SKM-1 (cell line): Measurements from ENCODE around the gene C14orf119.
A peak's percentile ranks its signal among the peaks of the same experiment; 100 is the strongest.

Experiments
- DNase-seq: peaks from one replicate; lab custom pipeline; 2025; ENCODE audit not compliant: unreplicated experiment; lab: John Stamatoyannopoulos, UW

The C14orf119 gene

DNA sequence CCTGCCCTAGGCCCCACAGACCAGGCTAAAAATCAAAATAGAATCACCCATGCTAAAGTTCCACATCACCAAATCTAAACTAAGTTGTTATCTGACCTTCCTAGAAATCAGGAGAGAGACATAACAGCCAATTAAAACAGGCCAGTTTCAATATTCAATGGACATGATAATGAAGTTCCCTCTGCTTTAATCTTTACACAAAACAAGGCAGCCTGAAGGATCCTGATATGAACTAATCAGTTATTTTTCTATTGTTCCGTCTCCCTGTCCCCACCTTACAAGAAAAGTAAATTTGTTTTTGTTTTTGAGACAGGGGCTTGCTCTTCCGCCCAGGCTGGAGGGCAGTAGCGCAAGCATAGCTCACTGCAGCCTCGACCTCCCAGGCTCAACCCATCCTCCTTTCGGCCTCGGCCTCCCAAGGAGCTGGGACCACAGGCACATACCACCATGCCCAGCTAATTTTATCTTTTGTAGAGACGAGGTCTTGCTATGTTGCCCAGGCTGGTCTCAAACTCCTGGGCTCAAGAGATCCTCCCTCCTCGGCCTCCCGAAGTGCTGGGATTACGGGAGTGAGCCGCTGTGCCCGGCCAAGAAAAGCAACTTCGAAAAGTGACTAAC lies 29.1 kb downstream of the C14orf119 start:
- DNase-seq: no peak

DNA sequence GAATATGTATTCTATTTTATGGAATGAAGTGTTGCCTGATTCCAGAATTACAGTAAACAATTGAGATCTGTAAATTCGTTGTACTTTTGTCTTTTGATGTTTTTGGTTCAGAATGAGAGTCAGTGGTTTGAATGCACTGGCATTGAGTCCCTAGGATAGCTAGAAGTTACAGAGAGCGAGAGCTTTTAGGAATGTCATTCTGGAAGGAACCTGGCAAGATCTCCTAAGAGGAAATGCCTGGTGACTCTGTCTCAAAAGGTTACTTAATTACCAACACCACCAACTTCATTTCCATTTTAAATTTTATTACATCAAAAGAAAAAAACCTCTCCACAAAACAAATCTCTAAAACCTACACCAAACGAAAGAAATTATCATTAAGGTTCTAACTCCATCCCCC lies 29.7 kb downstream of the C14orf119 start:
- DNase-seq: no peak

DNA sequence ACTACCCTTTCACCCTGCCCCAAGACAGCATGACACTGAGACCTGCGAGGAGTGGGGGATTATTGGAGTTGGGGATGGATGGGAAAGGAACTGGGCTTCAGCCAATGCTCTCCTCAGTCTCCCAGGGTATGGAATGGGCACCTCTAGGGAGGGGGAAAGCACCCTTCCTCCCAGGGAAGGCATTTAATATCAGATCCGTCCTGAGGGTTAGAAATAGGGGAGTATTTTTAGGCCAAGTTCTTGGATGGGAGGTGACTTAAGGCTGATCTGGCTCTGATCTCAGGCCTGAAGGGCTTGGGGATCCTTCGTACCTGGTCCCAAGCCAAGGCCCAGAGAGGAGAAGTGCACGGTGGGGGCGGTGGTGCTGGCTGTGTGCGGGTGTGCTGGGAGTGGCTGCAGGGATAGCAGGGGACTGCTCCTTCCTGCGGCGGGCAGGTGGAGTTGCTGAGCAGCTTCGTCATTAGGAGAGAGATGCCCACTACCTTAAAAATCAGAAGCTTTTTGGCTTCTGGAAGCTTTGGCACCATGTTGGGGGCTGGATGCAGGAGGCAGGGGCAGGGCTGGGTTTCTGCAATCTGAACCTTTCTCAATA lies 30.7 kb downstream of the C14orf119 start:
- DNase-seq: no peak

DNA sequence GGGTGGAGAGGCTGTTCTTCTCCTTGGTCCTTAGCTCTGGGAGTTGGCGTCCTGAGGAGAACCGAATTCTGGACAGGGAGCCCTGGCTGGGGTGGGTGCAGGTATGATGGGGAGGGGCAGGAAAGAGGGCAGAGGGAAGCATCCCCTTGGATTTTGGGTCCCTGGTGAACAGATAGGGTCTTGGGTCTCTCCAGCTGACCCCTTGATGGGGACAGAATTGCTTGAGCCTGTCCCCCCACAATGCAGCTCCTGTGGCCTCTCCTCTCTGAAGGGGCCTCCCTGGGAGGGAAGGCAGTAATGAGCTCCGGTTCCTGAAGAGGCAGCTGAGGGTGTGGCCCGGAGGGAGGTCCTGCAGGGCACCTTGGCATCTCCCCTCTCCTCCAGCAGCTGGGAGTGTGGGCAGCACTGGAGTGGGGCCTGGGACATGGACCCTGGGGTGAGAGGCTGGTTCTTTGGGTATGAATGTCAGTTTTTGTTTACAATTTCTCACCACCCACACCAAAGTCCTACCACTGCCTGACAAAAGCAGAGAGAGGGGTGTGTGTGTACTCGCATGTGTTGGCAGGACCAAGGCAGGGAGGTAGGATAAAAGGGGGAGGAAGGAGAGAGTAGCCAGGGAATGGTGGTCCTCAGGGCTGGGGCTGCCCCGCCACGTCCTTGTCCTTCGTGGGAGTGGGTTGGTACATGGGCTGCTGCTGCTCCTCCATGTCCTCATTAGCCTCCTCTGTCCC lies 31.4 kb downstream of the C14orf119 start:
- DNase-seq: no peak

- no peak for DNase-seq
These were observed 32.6 kb downstream of the C14orf119 start for GRCh38 chr14:23127861-23128260.

GRCh38 chr14:23128969-23129758 lies 33.9 kb downstream of the C14orf119 start:
- DNase-seq: peak; percentile 4

DNA sequence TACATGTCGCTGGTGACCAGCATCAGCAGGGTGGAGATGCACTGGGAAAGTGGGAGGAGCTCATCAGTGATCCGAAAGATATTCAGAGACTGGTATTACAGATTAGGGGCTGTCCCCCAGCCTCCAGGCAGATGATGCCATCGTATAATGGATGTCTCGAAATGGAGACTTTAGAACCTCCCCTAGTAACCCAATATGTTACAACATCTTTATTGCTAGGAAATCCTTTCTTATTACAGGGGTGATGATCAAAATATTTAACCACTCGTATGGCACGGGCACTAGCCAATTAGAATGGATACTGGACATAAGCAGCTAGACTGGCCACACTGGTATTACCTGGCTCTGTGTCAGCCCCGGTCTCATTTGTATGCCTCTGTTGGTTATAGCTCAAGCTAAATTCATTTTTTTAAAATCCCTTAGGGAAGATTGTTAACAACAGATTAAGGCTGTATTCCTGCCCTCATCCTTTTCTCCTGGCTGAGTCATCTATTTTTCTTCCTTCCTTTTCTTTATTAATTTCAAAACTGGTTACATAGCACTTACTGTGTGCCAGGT lies 34.5 kb downstream of the C14orf119 start:
- DNase-seq: no peak

DNA sequence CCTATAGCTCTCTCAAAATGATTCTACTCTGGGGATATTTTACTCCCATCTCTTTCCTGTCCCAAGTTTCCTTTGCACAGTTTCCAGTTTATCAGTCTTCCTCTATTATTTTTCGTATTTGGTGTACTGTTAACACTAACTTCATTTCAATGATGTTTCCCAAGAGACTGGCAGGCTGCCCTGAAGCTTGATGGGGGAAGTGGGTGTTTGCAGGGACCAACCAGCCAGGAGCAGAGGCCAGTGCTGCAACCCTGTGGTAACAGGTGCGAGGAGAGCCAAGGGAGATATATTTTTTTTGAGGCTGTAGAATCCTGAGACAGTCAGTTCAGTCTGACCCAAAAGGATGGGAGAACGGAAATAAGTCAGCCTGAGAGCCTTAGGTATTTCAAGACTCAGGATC lies 35.6 kb downstream of the C14orf119 start:
- no peak for DNase-seq

DNA sequence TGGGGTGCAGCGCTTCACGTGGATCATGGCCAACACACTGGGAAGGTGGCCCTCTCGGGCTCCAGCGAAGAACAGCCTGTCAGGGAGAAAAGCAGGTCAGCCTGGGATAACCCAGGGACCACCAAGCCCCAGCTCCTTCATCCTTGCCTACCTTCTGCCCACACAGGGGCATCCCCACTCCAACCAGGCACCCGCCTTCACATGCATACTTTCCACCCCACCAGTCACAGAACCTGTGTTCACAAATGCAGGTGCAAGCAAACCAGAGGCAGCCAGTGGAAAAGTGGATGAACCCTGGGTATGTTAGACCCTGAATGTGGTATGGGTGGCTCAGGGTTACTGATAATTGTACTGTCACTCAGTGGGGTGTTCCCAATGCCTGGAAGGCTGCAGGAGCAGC lies 36.2 kb downstream of the C14orf119 start:
- DNase-seq: no peak

GRCh38 chr14:23132970-23133369 lies 37.7 kb downstream of the C14orf119 start:
- DNase-seq: no peak

DNA sequence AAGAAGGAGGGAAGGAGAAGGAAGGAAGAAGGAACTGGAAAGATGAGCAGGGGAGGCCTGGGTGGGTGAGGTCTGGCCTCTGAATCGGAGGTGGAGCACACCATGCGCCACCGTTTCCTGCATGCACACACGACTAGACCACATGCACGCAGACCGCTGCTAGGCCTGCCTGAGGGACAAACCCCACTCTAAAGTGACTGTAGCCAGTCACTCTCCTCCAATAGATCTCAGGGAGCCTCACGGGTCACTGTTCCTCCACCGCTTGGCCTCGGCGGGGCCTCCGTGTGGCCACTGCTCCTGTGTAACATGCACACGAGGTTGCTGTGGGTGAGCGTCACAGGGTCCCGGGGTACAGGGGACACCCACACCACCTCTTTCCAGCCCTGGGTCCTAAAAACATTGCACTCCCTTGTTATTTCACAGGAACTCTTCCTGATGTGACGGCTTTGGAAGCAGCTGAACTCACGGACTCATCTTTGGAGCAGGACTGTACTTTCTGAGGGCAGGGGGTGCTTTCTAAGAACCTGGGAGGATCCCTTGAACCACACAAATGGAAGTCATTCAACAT lies 41.3 kb downstream of the C14orf119 start:
- DNase-seq: no peak

DNA sequence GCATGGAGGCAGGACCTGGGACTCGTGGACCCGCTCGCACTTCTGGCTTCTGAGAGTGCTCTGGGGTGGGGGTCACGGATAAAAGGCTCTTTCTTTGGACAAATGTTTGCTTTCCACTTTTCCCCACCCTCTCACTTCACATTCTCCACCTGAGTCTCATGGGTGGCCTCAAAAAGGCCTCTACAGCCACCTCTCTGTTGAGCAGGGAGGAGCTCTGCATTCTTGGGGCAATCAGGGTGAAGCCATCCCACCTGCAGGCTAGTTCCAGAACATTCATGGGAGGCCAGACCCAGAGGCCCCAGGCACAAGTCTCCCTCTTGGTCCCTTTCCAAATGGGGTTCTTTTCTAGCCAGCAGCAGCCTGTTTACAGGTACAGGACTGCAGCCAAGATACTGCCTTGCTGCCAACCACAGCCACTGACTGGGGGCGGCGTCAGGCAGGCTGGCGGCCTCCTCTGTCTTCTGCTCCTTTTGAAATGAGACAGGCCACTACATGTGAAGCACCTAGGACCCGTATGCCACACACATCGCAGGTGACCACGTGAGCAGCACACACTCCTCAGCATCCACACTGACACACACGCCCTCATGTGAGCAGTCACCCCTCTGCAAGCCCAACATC lies 42.0 kb downstream of the C14orf119 start:
- DNase-seq: no peak

DNA sequence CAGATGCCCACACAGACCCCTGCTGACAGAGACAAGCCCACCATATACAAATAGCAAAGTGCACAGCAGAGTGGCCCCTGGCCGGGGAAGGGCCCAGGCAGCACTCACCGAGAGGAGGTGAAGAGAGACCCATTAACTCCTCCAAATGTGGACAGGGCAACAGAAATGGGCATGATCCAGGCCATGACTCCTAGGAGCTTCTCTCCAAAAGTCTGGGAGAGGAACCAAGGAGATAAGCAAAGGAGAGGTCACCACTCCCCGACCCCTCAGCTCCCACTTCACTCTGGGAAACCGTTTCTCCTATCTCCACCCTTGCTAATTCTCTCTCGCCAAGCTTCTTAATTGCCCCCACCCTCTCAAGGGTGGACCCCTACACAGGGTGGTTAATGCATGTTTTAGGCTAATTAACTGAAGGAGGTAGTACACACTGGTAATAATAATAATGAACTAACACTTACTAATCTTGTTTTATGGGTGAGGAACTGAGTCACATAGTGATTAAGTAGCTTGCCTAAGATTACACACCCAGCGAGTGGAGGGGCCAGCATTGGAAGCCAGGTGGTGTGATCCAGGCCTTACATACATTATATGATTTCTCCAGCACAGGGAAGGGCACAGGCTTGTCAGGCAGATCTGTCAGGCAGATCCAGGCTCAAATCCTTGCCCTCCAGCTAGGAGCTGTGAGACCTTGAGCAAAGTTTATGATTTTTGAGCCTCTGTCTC lies 42.7 kb downstream of the C14orf119 start:
- DNase-seq: no peak

GRCh38 chr14:23139874-23140273 lies 44.6 kb downstream of the C14orf119 start:
- DNase-seq: no peak

DNA sequence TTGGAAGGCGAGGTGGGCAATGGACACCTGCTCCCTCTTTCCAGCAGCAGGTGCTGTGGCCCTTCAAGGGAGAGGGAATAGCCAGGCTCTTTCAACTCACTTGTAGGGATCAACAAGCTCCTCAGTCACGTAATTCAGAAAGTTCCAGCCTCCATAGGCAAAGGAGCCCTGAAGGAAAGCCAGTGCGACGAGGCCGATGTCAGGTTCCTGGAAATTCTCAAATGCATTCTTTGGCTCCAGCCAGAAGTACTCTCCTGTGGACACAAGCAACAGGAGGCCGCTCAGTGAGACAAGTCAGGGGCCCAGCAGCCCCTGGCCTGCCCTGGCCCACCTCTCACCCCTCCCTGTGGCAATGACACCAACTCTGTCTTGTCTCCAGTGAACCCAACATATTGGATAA lies 45.1 kb downstream of the C14orf119 start:
- DNase-seq: no peak

- no peak for DNase-seq
These were observed 46.6 kb downstream of the C14orf119 start for GRCh38 chr14:23141706-23142444.

- no peak for DNase-seq
These were observed 47.5 kb downstream of the C14orf119 start for GRCh38 chr14:23142826-23143225.

GRCh38 chr14:23143911-23144310 lies 48.6 kb downstream of the C14orf119 start:
- DNase-seq: no peak

GRCh38 chr14:23145794-23146350 lies 50.6 kb downstream of the C14orf119 start:
- no peak for DNase-seq
